ENCODE results near the gene STOML2.

Gene STOML2

GRCh38 chr9:35091536-35091935 lies 11.4 kb downstream of the STOML2 start:
- no peak overlapping the region for H3K27ac ChIP-seq (ENCODE audit: low read depth in 2 of 2, low read length in 2 of 2)
- peaks cover 4 to 6% of the 10 kb centered on the region in 2 donors for H3K4me1 ChIP-seq (ENCODE audit: control insufficient read depth in 2 of 2, insufficient read depth in 2 of 2, low read length in 2 of 2)
- peaks cover 31 to 60% of the 10 kb centered on the region in 2 donors for H3K36me3 ChIP-seq (ENCODE audit: control insufficient read depth in 2 of 2, insufficient read depth in 2 of 2, low read length in 2 of 2)
- no peak overlapping the region for H3K4me3 ChIP-seq (ENCODE audit: low read length in 2 of 2)
- H3K9me3 ChIP-seq (ENCODE audit: control insufficient read depth in 2 of 2, low read length in 2 of 2) = no peaks in the 10 kb centered on the region
- H3K9ac ChIP-seq (ENCODE audit: low read depth in 1 of 2, low read length in 2 of 2) = no peak overlapping the region
- H3K27me3 ChIP-seq (ENCODE audit: control insufficient read depth in 2 of 2, insufficient read depth in 2 of 2, low read length in 2 of 2) = no peaks in the 10 kb centered on the region

- Histone ChIP-seq H3K9ac (ENCODE audit: low read depth in 1 of 2, low read length in 2 of 2) (no peak overlapping the region), H3K27me3 (ENCODE audit: control insufficient read depth in 2 of 2, insufficient read depth in 2 of 2, low read length in 2 of 2) (no peaks in the 10 kb centered on the region), H3K36me3 (ENCODE audit: control insufficient read depth in 2 of 2, insufficient read depth in 2 of 2, low read length in 2 of 2) (peaks cover 31 to 61% of the 10 kb centered on the region in 2 donors), H3K27ac (ENCODE audit: low read depth in 2 of 2, low read length in 2 of 2) (no peak overlapping the region), H3K4me1 (ENCODE audit: control insufficient read depth in 2 of 2, insufficient read depth in 2 of 2, low read length in 2 of 2) (no peaks in the 10 kb centered on the region), H3K4me3 (ENCODE audit: low read length in 2 of 2) (no peak overlapping the region), H3K9me3 (ENCODE audit: control insufficient read depth in 2 of 2, low read length in 2 of 2) (no peaks in the 10 kb centered on the region)
These were observed 13.5 kb downstream of the STOML2 start for GRCh38 chr9:35089434-35089833.

- H3K4me1 ChIP-seq (ENCODE audit: control insufficient read depth in 2 of 2, insufficient read depth in 2 of 2, low read length in 2 of 2) = no peaks in the 10 kb centered on the region
- H3K36me3 ChIP-seq (ENCODE audit: control insufficient read depth in 2 of 2, insufficient read depth in 2 of 2, low read length in 2 of 2) = peaks cover 8 to 31% of the 10 kb centered on the region in 2 donors
- no peaks in the 10 kb centered on the region for H3K27me3 ChIP-seq (ENCODE audit: control insufficient read depth in 2 of 2, insufficient read depth in 2 of 2, low read length in 2 of 2)
- H3K9ac ChIP-seq (ENCODE audit: low read depth in 1 of 2, low read length in 2 of 2) = no peak overlapping the region
- H3K4me3 ChIP-seq (ENCODE audit: low read length in 2 of 2) = no peak overlapping the region
- H3K9me3 ChIP-seq (ENCODE audit: control insufficient read depth in 2 of 2, low read length in 2 of 2) = no peaks in the 10 kb centered on the region
- no peak overlapping the region for H3K27ac ChIP-seq (ENCODE audit: low read depth in 2 of 2, low read length in 2 of 2)
These were observed 17.9 kb downstream of the STOML2 start for GRCh38 chr9:35085078-35085477.

GRCh38 chr9:35079426-35080341 lies 23.2 kb downstream of the STOML2 start, which contains the start of gene FANCG:
Gene FANCG, minus strand, starts transcription at chr9:35079942. Its CDS starts 418 bp downstream, at chr9:35079524.
- H3K9ac ChIP-seq (ENCODE audit: low read depth in 1 of 2, low read length in 2 of 2) = peak within 1 kb of the TSS; percentile 83
- peaks cover 10 to 16% of the 10 kb centered on the region in 2 donors for H3K4me1 ChIP-seq (ENCODE audit: control insufficient read depth in 2 of 2, insufficient read depth in 2 of 2, low read length in 2 of 2)
- peaks cover 3 to 7% of the 10 kb centered on the region in 2 donors for H3K36me3 ChIP-seq (ENCODE audit: control insufficient read depth in 2 of 2, insufficient read depth in 2 of 2, low read length in 2 of 2)
- H3K27ac ChIP-seq (ENCODE audit: low read depth in 2 of 2, low read length in 2 of 2) = peak within 1 kb of the TSS; percentile 67 to 68
- no peaks in the 10 kb centered on the region for H3K27me3 ChIP-seq (ENCODE audit: control insufficient read depth in 2 of 2, insufficient read depth in 2 of 2, low read length in 2 of 2)
- H3K4me3 ChIP-seq (ENCODE audit: low read length in 2 of 2) = peak within 1 kb of the TSS; percentile 84 to 86
- no peaks in the 10 kb centered on the region for H3K9me3 ChIP-seq (ENCODE audit: control insufficient read depth in 2 of 2, low read length in 2 of 2)

DNA sequence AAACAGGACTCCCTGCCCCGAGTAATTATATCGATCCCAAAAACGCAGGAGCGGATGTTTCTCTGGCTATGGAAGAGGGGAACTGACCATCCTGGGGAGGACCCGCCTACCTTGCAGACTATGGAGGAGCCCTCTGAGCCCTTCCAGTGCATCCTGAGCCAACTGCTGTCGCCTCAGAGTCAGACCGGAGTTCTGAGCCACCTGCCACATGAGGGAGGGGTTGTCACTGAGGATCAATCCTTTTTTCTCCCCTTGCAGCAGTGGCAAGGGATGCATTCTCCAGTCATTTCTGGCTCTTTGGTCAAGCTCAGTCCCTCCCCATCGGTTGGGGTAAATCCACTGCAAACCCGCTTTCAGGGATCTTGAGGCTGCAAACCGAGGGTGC lies 23.9 kb downstream of the STOML2 start:
- peaks cover 3 to 7% of the 10 kb centered on the region in 2 donors for H3K36me3 ChIP-seq (ENCODE audit: control insufficient read depth in 2 of 2, insufficient read depth in 2 of 2, low read length in 2 of 2)
- peaks cover 10 to 17% of the 10 kb centered on the region in 2 donors for H3K4me1 ChIP-seq (ENCODE audit: control insufficient read depth in 2 of 2, insufficient read depth in 2 of 2, low read length in 2 of 2)
- H3K9ac ChIP-seq (ENCODE audit: low read depth in 1 of 2, low read length in 2 of 2) = peak overlapping the region; percentile 83
- H3K4me3 ChIP-seq (ENCODE audit: low read length in 2 of 2) = peak overlapping the region; percentile 84 to 86
- H3K27me3 ChIP-seq (ENCODE audit: control insufficient read depth in 2 of 2, insufficient read depth in 2 of 2, low read length in 2 of 2) = no peaks in the 10 kb centered on the region
- peak overlapping the region in 1 of 2 donors; percentile 68 for H3K27ac ChIP-seq (ENCODE audit: low read depth in 2 of 2, low read length in 2 of 2)
- H3K9me3 ChIP-seq (ENCODE audit: control insufficient read depth in 2 of 2, low read length in 2 of 2) = no peaks in the 10 kb centered on the region

DNA sequence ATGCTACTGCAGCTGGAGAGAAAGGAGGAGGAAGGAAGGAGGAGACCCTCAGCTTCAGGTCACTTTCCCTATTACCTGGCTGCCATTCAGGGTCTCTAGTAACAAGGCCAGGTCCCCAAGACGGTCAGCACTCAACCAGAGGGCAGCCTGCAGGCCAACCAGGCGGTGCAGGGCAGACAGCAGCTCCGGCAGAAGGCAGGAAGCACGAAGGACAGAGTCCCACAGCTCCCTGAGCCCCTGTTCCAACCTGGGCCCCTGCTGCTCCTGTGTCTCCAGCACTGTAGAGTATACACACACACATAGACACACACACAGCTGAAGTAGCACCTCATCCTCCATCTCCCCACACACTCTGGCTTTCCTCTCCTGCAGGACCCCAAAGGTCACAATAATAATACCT lies 24.9 kb downstream of the STOML2 start:
- Histone ChIP-seq H3K9me3 (ENCODE audit: control insufficient read depth in 2 of 2, low read length in 2 of 2) (no peaks in the 10 kb centered on the region), H3K9ac (ENCODE audit: low read depth in 1 of 2, low read length in 2 of 2) (no peak overlapping the region), H3K27ac (ENCODE audit: low read depth in 2 of 2, low read length in 2 of 2) (no peak overlapping the region), H3K4me1 (ENCODE audit: control insufficient read depth in 2 of 2, insufficient read depth in 2 of 2, low read length in 2 of 2) (peaks cover 11 to 17% of the 10 kb centered on the region in 2 donors), H3K36me3 (ENCODE audit: control insufficient read depth in 2 of 2, insufficient read depth in 2 of 2, low read length in 2 of 2) (peaks cover 3 to 11% of the 10 kb centered on the region in 2 donors), H3K27me3 (ENCODE audit: control insufficient read depth in 2 of 2, insufficient read depth in 2 of 2, low read length in 2 of 2) (no peaks in the 10 kb centered on the region), H3K4me3 (ENCODE audit: low read length in 2 of 2) (peak overlapping the region in 1 of 2 donors; percentile 5)

DNA sequence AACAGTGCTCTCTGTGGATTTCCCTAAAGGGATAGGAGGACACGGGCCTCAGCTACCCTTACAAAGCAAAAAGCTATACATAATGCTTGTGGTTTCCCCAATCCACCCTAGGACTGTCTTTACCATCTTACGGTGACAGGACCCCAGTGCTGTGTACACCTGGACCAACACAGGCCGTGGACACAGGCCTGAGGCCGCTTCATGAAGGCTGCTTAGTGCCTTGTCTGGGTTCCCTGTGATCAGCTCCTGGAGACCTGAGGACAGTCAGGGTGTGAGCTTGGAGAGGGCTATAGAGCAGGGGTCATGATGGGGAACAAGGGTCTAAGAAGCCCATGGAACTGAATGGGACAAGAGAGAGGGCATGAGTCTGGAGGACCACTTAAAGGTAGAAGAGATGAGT lies 26.1 kb downstream of the STOML2 start:
- H3K9me3 ChIP-seq (ENCODE audit: control insufficient read depth in 2 of 2, low read length in 2 of 2) = no peaks in the 10 kb centered on the region
- H3K9ac ChIP-seq (ENCODE audit: low read depth in 1 of 2, low read length in 2 of 2) = no peak overlapping the region
- no peak overlapping the region for H3K27ac ChIP-seq (ENCODE audit: low read depth in 2 of 2, low read length in 2 of 2)
- peaks cover 14 to 17% of the 10 kb centered on the region in 2 donors for H3K4me1 ChIP-seq (ENCODE audit: control insufficient read depth in 2 of 2, insufficient read depth in 2 of 2, low read length in 2 of 2)
- H3K27me3 ChIP-seq (ENCODE audit: control insufficient read depth in 2 of 2, insufficient read depth in 2 of 2, low read length in 2 of 2) = no peaks in the 10 kb centered on the region
- peaks cover 3 to 11% of the 10 kb centered on the region in 2 donors for H3K36me3 ChIP-seq (ENCODE audit: control insufficient read depth in 2 of 2, insufficient read depth in 2 of 2, low read length in 2 of 2)
- no peak overlapping the region for H3K4me3 ChIP-seq (ENCODE audit: low read length in 2 of 2)

GRCh38 chr9:35075358-35075757 lies 27.6 kb downstream of the STOML2 start:
- Histone ChIP-seq H3K27ac (ENCODE audit: low read depth in 2 of 2, low read length in 2 of 2) (no peak overlapping the region), H3K27me3 (ENCODE audit: control insufficient read depth in 2 of 2, insufficient read depth in 2 of 2, low read length in 2 of 2) (no peaks in the 10 kb centered on the region), H3K4me3 (ENCODE audit: low read length in 2 of 2) (no peak overlapping the region), H3K9ac (ENCODE audit: low read depth in 1 of 2, low read length in 2 of 2) (no peak overlapping the region), H3K9me3 (ENCODE audit: control insufficient read depth in 2 of 2, low read length in 2 of 2) (no peaks in the 10 kb centered on the region), H3K36me3 (ENCODE audit: control insufficient read depth in 2 of 2, insufficient read depth in 2 of 2, low read length in 2 of 2) (peaks cover 3 to 11% of the 10 kb centered on the region in 2 donors), H3K4me1 (ENCODE audit: control insufficient read depth in 2 of 2, insufficient read depth in 2 of 2, low read length in 2 of 2) (peaks cover 20 to 23% of the 10 kb centered on the region in 2 donors)

GRCh38 chr9:35074791-35075190 lies 28.1 kb downstream of the STOML2 start:
- Histone ChIP-seq H3K36me3 (ENCODE audit: control insufficient read depth in 2 of 2, insufficient read depth in 2 of 2, low read length in 2 of 2) (peaks cover 3 to 11% of the 10 kb centered on the region in 2 donors), H3K27ac (ENCODE audit: low read depth in 2 of 2, low read length in 2 of 2) (no peak overlapping the region), H3K9ac (ENCODE audit: low read depth in 1 of 2, low read length in 2 of 2) (no peak overlapping the region), H3K4me1 (ENCODE audit: control insufficient read depth in 2 of 2, insufficient read depth in 2 of 2, low read length in 2 of 2) (peaks cover 26 to 28% of the 10 kb centered on the region in 2 donors), H3K27me3 (ENCODE audit: control insufficient read depth in 2 of 2, insufficient read depth in 2 of 2, low read length in 2 of 2) (no peaks in the 10 kb centered on the region), H3K4me3 (ENCODE audit: low read length in 2 of 2) (no peak overlapping the region), H3K9me3 (ENCODE audit: control insufficient read depth in 2 of 2, low read length in 2 of 2) (no peaks in the 10 kb centered on the region)

DNA sequence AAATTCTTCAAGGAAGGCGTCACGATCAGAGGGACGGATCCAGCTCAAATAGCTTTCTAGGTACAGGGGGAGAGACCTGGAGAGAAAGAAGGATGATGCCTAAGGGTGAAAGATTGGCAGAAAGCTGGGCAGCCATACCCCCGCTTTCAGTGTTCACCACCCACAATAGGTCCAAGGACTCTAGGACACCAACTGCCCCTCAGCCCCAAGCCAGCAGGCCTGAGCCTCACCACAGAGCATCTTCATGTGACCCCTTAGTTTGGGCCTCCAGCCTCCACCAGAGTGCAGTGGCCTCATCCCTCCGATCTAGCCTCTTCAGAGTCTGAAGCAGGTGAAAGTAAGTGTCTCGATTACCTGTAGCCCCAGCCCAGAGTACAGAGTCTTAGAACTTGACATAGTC lies 28.8 kb downstream of the STOML2 start:
- Histone ChIP-seq H3K4me1 (ENCODE audit: control insufficient read depth in 2 of 2, insufficient read depth in 2 of 2, low read length in 2 of 2) (peaks cover 24 to 28% of the 10 kb centered on the region in 2 donors), H3K27ac (ENCODE audit: low read depth in 2 of 2, low read length in 2 of 2) (no peak overlapping the region), H3K9me3 (ENCODE audit: control insufficient read depth in 2 of 2, low read length in 2 of 2) (no peaks in the 10 kb centered on the region), H3K36me3 (ENCODE audit: control insufficient read depth in 2 of 2, insufficient read depth in 2 of 2, low read length in 2 of 2) (peaks cover 3 to 11% of the 10 kb centered on the region in 2 donors), H3K9ac (ENCODE audit: low read depth in 1 of 2, low read length in 2 of 2) (no peak overlapping the region), H3K27me3 (ENCODE audit: control insufficient read depth in 2 of 2, insufficient read depth in 2 of 2, low read length in 2 of 2) (no peaks in the 10 kb centered on the region), H3K4me3 (ENCODE audit: low read length in 2 of 2) (no peak overlapping the region)
